CD4-positive, alpha-beta T cell treated with Interleukin-4 for 4 hours (primary cell): Measurements from ENCODE around the gene TMEM114.

ENCODE experiments used
- DNase-seq: peaks from one replicate; pipeline ENCODE4 v3.0.0-alpha.2; 2020

TMEM114 gene

GRCh38 chr16:8589900-8590688, at the start of gene TMEM114:
TSS of gene TMEM114 (minus strand) at chr16:8590511. CDS start at chr16:8589838, 673 bp downstream.
- DNase-seq: no peak

DNA sequence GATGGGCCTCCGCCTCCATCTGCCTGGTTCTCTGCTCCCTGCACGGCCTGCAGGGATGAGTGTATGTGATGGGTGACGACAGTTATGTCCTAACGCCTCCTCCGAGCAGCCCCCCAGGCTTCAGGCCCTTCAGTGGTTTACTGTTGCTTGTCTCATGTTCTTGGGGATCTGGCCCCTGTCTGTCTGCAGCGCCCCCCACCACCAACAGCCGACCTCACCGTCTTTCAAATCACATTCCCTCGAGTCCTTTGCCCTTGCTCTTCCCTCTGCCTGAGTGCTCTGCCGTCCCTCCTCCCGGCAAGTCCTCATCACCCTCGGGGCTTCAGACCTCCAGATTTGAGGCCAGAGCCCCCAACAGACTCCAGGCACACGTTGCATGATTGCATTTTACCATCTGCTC, 49.4 kb upstream of the TMEM114 start:
- no peak for DNase-seq

DNA sequence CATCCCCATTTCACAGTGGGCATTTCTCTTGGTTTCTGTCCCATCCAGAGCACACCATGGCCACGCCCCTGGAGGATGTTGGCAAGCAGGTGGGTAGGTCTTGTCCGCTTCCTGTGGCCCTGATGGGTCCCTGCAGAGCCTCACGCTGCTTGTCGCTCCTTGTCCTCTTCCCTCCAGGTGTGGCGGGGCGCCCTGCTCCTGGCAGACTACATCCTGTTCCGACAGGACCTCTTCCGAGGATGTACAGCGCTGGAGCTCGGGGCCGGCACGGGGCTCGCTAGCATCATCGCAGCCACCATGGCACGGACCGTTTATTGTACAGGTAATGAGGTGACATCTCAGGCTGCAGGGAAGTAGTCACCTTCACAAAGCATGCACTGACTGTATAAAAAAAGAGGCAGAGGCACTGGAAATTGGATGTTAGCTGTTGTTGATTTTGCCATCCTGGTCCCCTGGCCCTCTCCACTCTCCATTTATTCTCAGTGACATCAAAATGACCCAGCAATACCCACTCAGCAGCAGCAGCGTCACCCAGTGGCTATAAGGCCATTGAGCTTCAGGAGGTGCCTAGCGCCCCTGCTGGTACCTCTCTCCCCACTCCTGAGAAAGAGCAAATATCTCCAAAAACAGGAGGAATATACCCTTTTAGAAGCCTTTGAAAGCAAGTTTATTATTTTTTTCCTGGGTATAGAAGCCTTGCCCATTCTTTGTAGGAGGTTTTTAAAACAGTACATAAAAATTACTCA, 44.9 kb upstream of the TMEM114 start:
- no peak for DNase-seq

DNA sequence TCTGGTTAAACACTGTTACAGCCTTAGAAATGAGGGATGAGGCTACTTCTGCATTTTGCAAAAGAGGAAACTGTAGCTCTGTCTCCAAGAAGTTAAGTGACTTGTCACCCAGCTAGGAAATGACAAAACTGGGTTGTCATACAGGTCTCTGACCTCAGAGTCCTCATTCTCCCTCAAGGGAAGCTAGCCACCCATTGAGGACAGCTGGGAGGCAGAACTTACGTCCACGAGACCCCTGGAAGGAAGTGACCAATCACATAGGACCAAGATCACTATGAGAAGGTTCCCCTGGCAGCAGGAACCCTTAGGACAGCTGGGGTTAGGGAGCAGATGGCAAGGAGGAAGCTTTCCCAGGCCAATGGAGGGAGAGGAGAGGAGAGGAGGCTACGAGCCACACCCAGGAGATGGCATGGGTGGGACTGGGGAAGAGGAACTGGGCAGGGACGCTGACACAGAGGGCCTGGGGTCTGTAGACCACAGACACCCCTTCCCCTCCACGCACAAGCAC, 42.4 kb upstream of the TMEM114 start:
- DNase-seq: peak; percentile 16

- DNase-seq: no peak
Observed at GRCh38 chr16:8631818-8632465, 41.6 kb upstream of the TMEM114 start.

GRCh38 chr16:8631373-8631772, 41.1 kb upstream of the TMEM114 start:
- DNase-seq: no peak

DNA sequence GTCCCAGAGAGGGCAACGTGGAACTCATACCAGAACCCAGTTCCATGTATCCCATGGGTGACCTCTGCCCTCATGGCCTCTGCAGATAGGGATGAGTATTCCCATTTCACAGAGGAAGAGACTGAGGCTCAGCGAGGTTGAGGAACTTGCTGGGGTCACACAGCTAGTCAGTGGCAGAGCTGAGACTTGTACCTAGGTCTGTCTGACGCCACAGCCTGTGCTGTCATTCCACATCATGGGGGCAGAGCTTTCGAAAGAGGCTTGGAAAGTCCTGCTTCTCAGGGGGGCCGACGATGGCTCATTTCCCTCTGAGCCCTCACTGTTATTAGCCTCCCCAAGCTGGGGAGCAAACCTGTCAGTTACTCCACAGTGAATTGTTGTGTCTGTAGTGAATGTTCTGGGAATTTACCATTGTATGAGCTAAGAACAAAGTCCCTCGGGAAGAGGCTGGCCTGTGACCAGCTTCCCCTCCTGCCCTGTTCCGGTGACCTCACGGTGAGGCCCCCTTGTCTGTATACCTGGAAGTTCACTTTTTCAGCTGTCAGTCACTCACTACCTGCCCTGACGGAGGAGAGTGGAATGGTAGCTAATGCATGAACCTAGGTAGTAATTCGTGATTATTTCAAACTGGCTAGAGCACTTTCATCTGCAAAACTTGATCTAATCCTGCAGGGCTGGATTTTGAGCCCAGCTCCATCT, 40.1 kb upstream of the TMEM114 start:
- DNase-seq: no peak

DNA sequence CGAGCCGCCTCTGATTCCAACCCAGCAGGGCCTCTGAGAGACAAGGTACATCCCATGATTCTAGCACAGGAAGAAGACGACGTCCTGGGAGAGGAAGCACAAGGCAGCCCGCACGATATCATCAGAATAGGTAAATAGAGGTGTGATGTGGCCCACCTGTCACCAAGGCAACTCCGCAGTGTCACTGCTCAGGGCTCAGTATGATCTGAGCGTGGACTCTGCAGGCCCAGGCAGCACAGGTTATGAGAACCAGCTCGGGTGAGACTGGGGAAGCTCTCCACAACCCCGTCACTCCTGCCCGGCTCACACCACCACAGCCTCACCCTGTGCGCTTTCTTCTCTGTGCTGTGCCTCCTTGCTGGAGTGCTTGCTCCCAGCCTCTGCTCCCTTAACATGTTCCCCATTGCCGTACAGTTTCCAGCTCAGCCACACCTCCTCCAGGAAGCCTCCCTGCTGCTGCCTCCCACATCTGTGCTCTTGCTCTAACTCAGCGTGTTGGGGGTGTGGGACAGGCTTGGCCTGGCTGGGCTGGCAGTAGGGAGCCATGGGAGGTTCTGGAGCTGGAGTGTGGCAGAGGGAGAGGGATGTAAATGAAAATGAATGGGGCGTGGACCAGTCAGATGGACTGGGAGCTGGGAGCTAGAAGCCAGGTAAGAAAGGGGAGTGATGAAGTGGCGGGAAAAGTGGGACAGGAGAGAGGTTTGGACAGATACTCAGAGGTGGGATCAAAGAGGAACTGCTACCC, 38.8 kb upstream of the TMEM114 start:
- no peak for DNase-seq

- no peak for DNase-seq
Observed at GRCh38 chr16:8627456-8627855, 37.1 kb upstream of the TMEM114 start.

GRCh38 chr16:8626946-8627345, 36.6 kb upstream of the TMEM114 start:
- no peak for DNase-seq

- DNase-seq: no peak
Observed at GRCh38 chr16:8625491-8626087, 35.3 kb upstream of the TMEM114 start.

GRCh38 chr16:8623634-8624033, 33.3 kb upstream of the TMEM114 start:
- no peak for DNase-seq

GRCh38 chr16:8622315-8622656, 32.0 kb upstream of the TMEM114 start:
- no peak for DNase-seq

DNA sequence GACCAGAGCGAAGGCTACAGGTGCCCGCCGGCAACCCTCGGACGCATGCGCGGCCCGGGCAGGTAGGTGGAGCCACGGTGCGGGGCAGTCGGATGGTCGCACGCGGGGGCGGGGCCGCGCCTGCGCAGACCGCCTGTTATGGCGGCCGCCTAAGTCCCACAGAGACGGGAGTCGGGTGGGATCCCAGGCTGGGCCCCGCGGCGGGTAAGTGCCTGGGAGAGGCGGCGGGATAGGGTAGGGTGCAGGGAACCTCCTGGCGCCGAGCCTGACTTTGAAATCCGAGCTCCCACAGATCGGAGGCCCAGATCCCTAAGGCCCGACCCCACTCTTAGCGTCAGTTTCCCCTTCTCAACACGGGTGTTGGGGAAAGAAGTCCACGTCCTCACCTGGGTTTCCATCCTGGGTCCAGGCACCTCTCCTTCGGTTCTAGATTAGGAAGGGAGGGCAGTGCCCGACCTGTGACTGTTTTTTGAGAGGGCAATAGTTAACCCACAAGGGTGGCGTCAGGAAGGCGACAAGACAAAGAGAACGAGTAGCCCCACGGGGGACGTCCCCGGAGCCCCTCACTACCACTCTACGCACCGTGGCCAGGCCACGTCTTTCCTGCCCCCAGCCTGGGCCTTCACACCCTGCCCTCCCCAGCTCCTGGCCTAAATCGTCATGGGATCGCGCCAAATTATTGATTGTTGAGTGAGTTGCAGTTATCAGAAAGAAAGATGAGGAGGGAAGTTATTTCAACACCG, 31.4 kb upstream of the TMEM114 start, which contains the start of gene METTL22:
Gene METTL22, plus strand, starts transcription at position 127 of the 743 bp plus-strand sequence. CDS start 3,968 bp downstream, outside the sequence.
- DNase-seq: peak; percentile 84

DNA sequence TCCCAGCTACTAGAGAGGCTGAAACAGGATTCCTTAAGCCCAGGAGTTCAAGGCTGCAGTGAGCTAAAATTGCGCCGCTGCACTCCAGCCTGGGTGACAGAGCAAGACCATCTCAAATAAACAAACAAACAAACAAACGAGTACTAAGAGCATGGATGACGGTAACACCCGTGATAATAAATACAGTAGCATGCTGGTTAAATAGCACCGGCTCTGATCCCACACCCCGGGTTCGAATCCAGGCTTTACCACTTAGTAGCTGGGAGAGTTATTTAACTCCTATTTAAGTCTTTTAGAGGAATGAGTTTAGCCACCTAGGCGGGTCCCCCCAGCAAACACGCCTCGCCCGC, 30.9 kb upstream of the TMEM114 start:
- DNase-seq: no peak

DNA sequence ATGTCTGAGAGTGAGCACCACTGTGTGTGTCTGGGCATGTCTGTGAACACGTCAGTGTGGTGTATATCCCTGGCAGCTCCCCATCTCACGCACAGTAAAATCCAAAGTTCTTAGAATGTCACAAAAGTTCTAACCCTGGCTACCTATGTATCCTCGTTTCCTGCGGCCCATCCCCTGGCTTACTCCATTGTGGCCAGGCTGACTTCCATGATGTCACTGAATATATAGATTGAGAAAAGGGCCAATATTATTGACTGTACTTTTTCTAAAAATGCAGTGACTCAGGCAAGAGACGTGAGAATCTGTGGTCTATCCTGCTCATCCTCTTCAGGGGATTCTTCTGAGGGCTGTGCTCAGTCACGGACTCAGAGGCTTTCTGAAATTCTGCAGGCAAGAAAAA, 30.2 kb upstream of the TMEM114 start:
- no peak for DNase-seq

DNA sequence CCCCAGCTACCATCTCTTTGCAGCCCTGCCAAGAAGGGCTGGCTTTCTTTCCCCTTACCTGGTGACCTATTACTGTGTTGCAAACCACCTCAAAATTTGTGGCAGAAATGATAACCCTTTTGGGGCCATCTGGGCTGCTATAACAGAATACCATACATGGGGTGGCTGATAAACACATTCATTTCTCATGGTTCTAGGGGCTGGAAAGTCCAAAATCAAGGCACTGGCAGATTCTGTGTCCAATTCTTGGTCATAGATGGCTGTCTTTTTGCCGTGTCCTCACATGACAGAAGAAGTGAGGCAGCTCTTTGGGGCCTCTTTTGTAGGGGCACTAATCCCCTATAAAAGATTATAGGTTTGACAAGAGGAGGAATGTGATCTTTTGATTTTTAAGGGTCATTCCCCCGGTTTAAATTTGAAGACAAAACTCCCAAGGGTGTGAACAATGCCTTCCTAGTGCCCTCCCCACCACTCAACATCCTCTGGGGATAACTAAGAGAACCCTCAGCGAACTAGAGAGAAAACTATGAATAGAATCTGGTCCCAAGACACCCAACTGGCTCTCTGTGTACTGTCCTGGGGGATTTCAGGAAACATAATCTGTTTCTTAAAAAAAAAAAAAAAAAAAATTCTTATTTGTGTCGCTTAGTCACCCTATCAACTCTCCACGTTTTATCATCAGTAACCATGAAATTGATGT, 29.5 kb upstream of the TMEM114 start:
- DNase-seq: no peak

- no peak for DNase-seq
Observed at GRCh38 chr16:8614435-8615029, 24.2 kb upstream of the TMEM114 start.

DNA sequence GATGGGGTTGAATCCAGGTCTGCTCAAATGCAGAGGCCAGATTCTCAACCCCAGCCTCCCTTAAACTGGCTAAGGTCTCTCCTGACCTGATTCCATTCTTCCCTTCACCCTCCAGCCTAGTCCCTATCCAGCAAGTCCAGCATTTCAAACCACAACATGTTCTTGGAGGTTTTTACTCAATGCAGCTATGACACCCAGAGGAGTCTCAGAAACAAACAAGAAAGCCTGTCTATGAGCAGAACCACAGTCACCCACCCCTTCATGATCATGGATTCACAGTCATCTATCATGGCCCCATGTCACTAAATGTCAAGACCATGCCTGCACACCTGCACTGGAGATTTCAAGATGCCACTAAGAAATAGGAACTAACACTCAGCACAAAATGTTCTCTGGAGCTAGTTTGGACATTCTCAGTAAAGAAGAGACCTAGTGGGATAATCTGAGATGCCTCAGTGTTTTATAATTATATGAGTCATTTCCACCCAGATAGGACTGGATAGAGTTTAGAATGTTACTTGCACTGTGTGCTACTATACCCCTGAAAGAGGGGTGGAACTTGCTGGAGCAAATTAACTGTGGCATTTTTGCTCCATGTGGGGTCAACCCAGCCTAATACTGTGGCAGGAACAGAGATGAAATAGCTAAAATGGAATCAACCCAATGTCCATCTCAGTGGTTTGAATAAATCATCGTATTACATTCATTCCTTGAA, 21.7 kb upstream of the TMEM114 start:
- no peak for DNase-seq
